WI38 (cell line): Measurements from ENCODE around the gene PRDX6.

Source experiments
- H3K4me3 ChIP-seq: 2 replicates; pipeline ENCODE4 v1.5.1; 2011; ENCODE audit warnings: low read depth, mild to moderate bottlenecking, control low read depth, low read length
- TF ChIP-seq, protein P1 (sequence below): IDR thresholded peaks from 2 replicates; pipeline ENCODE4 v1.5.1; 2012; ENCODE audit warnings: low read depth, mild to moderate bottlenecking, control low read depth, low read length

Gene PRDX6

DNA sequence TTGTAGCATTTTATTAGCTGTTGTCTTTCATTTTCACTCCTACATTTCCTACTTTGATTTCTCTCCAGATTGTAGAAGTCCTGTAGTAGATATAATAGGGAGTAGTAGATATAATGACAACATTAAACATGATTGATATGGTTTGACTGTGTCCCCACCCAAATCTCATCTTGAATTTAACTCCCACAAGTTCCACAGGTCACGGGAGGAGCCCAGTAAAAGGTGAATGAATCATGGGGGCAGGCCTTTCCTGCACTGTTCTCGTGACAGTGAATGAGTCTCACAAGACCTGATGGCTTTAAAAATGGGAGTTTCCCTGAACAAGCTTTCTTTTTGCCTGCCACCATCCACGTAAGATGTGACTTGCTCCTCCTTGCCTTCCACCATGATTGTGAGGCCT, 7.5 kb upstream of the PRDX6 start:
- H3K4me3 ChIP-seq: no peak overlapping the region
- TF ChIP-seq, protein P1, sequence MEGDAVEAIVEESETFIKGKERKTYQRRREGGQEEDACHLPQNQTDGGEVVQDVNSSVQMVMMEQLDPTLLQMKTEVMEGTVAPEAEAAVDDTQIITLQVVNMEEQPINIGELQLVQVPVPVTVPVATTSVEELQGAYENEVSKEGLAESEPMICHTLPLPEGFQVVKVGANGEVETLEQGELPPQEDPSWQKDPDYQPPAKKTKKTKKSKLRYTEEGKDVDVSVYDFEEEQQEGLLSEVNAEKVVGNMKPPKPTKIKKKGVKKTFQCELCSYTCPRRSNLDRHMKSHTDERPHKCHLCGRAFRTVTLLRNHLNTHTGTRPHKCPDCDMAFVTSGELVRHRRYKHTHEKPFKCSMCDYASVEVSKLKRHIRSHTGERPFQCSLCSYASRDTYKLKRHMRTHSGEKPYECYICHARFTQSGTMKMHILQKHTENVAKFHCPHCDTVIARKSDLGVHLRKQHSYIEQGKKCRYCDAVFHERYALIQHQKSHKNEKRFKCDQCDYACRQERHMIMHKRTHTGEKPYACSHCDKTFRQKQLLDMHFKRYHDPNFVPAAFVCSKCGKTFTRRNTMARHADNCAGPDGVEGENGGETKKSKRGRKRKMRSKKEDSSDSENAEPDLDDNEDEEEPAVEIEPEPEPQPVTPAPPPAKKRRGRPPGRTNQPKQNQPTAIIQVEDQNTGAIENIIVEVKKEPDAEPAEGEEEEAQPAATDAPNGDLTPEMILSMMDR: no peak

DNA sequence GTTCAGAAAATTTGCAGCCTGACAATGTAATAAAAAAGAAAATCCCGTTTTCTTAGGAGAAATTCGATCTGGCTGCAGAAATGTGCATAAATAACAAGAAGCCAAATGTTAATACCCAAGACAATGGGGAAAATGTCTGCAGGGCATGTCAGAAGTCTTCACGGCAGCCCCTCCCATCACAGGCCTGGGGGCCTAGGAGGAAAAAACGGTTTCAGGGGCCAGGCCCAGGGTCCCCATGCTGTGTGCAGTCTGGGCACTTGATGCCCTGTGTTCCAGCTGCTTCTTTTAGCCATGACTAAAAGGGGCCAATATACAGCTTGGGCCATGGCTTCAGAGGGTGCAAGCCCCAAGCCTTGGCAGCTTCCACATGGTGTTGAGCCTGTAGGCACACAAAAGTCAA, 6.5 kb upstream of the PRDX6 start:
- no peak overlapping the region for H3K4me3 ChIP-seq
- TF ChIP-seq, protein P1: no peak

GRCh38 chr1:173473599-173474011, 3.5 kb upstream of the PRDX6 start:
- TF ChIP-seq, protein P1: no peak
- peak overlapping the region; percentile 26 for H3K4me3 ChIP-seq

GRCh38 chr1:173474097-173474779, 2.9 kb upstream of the PRDX6 start:
- TF ChIP-seq, protein P1: no peak
- H3K4me3 ChIP-seq: peak overlapping the region; percentile 26

DNA sequence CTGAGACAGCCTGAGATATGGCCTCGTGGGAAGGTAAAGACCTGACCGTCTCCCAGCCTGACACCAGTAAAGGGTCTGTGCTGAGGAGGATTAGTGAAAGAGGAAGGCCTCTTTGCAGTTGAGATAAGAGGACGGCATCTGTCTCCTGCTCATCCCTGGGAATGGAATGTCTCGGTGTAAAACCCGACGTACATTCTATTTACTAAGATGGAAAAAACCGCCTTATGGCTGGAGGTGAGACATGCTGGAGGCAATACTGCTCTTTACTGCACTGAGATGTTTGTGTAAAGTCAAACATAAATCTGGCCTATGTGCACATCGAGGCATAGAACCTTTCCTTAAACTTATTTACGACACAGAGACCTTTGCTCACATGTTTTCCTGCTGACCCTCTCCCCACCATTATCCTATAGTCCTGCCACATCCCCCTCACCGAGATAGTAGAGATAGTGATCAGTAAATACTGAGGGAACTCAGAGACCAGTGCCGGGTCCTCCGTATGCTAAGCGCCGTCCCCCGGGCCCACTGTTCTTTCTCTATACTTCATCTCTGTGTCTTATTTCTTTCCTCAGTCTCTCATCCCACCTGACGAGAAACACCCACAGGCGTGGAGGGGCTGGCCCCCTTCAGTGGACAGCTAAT, 2.2 kb upstream of the PRDX6 start:
- H3K4me3 ChIP-seq: peak overlapping the region; percentile 72

GRCh38 chr1:173475564-173476196, 1.5 kb upstream of the PRDX6 start:
- TF ChIP-seq, protein P1: no peak
- H3K4me3 ChIP-seq: peak overlapping the region; percentile 72

GRCh38 chr1:173476197-173476664, 904 bp upstream of the PRDX6 start:
- TF ChIP-seq, protein P1: no peak
- peak overlapping the region; percentile 72 for H3K4me3 ChIP-seq
